Peyer's patch (tissue), 4 donors: ENCODE data around the gene UNC13C.

ENCODE experiments used
- CTCF ChIP-seq, 6 experiments: fragments of 450-650 bp in 4 of 6; fragments of 200-600 bp in 2 of 6; sonication (generic) in 1 of 6; IDR thresholded peaks; one replicate each; pipeline ENCODE4 v1.5.1; 2017 to 2019; ENCODE audit warnings: antibody characterized with exemption in 6 of 6, mild to moderate bottlenecking in 3 of 6, moderate library complexity in 1 of 6
- POLR2A ChIP-seq, 2 donors: fragments of 450-650 bp; IDR thresholded peaks; one replicate each; pipeline ENCODE4 v1.5.1; 2017; ENCODE audit warnings: antibody characterized with exemption in 2 of 2, mild to moderate bottlenecking in 2 of 2, moderate library complexity in 2 of 2

DNA sequence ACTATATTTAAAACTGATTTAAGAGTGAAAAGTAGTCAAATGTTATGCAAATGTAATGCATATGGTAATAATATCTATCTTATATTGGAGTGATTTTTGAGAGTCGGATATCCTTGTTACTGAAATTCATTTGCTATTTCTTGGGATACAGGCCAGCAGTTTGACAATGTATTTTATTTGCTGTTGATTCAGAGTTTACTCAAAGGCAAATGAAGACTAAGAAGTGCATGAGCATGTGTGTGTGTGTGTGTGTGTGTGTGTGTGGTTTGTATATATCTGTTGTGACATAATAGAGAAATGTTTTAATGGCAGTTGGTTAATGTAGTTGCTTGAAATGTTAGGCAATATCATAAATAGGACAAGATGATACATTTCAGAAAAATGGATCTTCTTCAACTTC lies 39.0 kb downstream of the UNC13C start:
- TF ChIP-seq POLR2A (IDR thresholded peaks at IDR 0.05): no peak
- no peak for TF ChIP-seq CTCF (IDR thresholded peaks at IDR 0.05)
